HL-60 (cell line): ENCODE data around the gene GRID1.

Experiments used
- GABPA ChIP-seq: IDR thresholded peaks from 2 replicates; pipeline ENCODE4 v1.6.1; 2012; ENCODE audit warnings: low read depth
- POLR2AphosphoS5 ChIP-seq: IDR thresholded peaks from 2 replicates; pipeline ENCODE4 v1.6.1; 2012; ENCODE audit warnings: low read depth
- TF ChIP-seq, protein P1 (sequence below): IDR thresholded peaks from one replicate; pipeline ENCODE4 v1.5.1; 2011; ENCODE audit warnings: low read length, control low read depth, inconsistent platforms; ENCODE audit not compliant: insufficient read depth

- TF ChIP-seq, protein P1, sequence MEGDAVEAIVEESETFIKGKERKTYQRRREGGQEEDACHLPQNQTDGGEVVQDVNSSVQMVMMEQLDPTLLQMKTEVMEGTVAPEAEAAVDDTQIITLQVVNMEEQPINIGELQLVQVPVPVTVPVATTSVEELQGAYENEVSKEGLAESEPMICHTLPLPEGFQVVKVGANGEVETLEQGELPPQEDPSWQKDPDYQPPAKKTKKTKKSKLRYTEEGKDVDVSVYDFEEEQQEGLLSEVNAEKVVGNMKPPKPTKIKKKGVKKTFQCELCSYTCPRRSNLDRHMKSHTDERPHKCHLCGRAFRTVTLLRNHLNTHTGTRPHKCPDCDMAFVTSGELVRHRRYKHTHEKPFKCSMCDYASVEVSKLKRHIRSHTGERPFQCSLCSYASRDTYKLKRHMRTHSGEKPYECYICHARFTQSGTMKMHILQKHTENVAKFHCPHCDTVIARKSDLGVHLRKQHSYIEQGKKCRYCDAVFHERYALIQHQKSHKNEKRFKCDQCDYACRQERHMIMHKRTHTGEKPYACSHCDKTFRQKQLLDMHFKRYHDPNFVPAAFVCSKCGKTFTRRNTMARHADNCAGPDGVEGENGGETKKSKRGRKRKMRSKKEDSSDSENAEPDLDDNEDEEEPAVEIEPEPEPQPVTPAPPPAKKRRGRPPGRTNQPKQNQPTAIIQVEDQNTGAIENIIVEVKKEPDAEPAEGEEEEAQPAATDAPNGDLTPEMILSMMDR, result no peak
- TF ChIP-seq POLR2AphosphoS5, result no peak
- TF ChIP-seq GABPA, result no peak
These were observed 105.1 kb downstream of the GRID1 start for GRCh38 chr10:86261470-86261869.
